OCI-LY3 (cell line): ENCODE measurements around the gene SLC2A11.

ENCODE experiments used
- H2AFZ ChIP-seq: fragments of 200-600, 300-600 bp; shearing (Covaris generic); 2 replicates; pipeline ENCODE4 v1.6.0; 2014; ENCODE audit warnings: antibody characterized with exemption, low read depth, low read length
- H3K27ac ChIP-seq: fragments of 200-600, 300-600 bp; sonication (generic); 2 replicates; pipeline ENCODE4 v1.5.1; 2014; ENCODE audit warnings: mild to moderate bottlenecking, low read length, moderate library complexity, mixed read lengths
- H3K27me3 ChIP-seq: fragments of 200-600, 300-600 bp; sonication (generic); 2 replicates; pipeline ENCODE4 v1.6.1; 2014; ENCODE audit warnings: low read depth, low read length, mixed read lengths
- H3K36me3 ChIP-seq: fragments of 200-600, 300-600 bp; sonication (generic); replicated peaks from 2 replicates; pipeline ENCODE3; 2014; ENCODE audit warnings: low read depth, low read length, mixed read lengths
- H3K4me1 ChIP-seq: fragments of 300-600, 200-600 bp; sonication (generic); 2 replicates; pipeline ENCODE4 v1.6.1; 2014; ENCODE audit warnings: low read length, mixed read lengths
- H3K4me2 ChIP-seq: fragments of 200-600, 300-600 bp; sonication (generic); 2 replicates; pipeline ENCODE4 v1.6.1; 2014; ENCODE audit warnings: low read length, mixed read lengths
- H3K4me3 ChIP-seq: fragments of 300-600, 200-600 bp; sonication (generic); 2 replicates; pipeline ENCODE4 v1.5.1; 2014; ENCODE audit warnings: antibody characterized with exemption, mild to moderate bottlenecking, low read length, moderate library complexity
- H3K79me2 ChIP-seq: fragments of 300-600, 200-600 bp; shearing (Covaris generic); 2 replicates; pipeline ENCODE4 v1.6.1; 2014; ENCODE audit warnings: mild to moderate bottlenecking, low read length, mixed read lengths
- H3K9ac ChIP-seq: fragments of 300-600, 200-600 bp; shearing (Covaris generic); 2 replicates; pipeline ENCODE4 v1.6.0; 2014; ENCODE audit warnings: mild to moderate bottlenecking, low read length, moderate library complexity
- H3K9me3 ChIP-seq: fragments of 200-600, 300-600 bp; shearing (Covaris generic); 2 replicates; pipeline ENCODE4 v1.6.1; 2014; ENCODE audit warnings: low read length, mixed read lengths; ENCODE audit not compliant: insufficient read depth
- H4K20me1 ChIP-seq: fragments of 200-600, 300-600 bp; sonication (generic); 2 replicates; pipeline ENCODE4 v1.6.1; 2016; ENCODE audit warnings: low read length, mixed read lengths; ENCODE audit not compliant: insufficient read depth
- CTCF ChIP-seq: fragments of 200-600, 300-600 bp; sonication (generic); IDR thresholded peaks from 2 replicates; pipeline ENCODE4 v1.5.1; 2014; ENCODE audit warnings: antibody characterized with exemption, low read length, low read depth
- EZH2phosphoT487 ChIP-seq: fragments of 200-600 bp; shearing (Covaris generic); IDR thresholded peaks from 2 replicates; pipeline ENCODE4 v1.6.1; 2018; ENCODE audit warnings: antibody characterized with exemption, mixed run types, low read depth

The SLC2A11 gene

GRCh38 chr22:23822101-23822671 is 35.5 kb upstream of the SLC2A11 start:
- H3K27ac ChIP-seq = no peak overlapping the region
- no peaks in the 10 kb centered on the region for H4K20me1 ChIP-seq
- no peak overlapping the region for H3K9ac ChIP-seq
- H3K9me3 ChIP-seq = no peaks in the 10 kb centered on the region
- TF ChIP-seq EZH2phosphoT487 = no peak
- TF ChIP-seq CTCF = no peak
- no peaks in the 10 kb centered on the region for H3K27me3 ChIP-seq
- no peak overlapping the region for H3K4me3 ChIP-seq
- H3K36me3 ChIP-seq = peaks cover 74% of the 10 kb centered on the region
- H2AFZ ChIP-seq = no peak overlapping the region
- no peaks in the 10 kb centered on the region for H3K79me2 ChIP-seq
- no peak overlapping the region for H3K4me2 ChIP-seq
- H3K4me1 ChIP-seq = no peaks in the 10 kb centered on the region

GRCh38 chr22:23823331-23823791 is 34.3 kb upstream of the SLC2A11 start:
- H3K27me3 ChIP-seq = no peaks in the 10 kb centered on the region

GRCh38 chr22:23824476-23825245 is 33.0 kb upstream of the SLC2A11 start:
- H3K36me3 ChIP-seq = peaks cover 73% of the 10 kb centered on the region
- no peak overlapping the region for H3K27ac ChIP-seq
- H3K79me2 ChIP-seq = no peaks in the 10 kb centered on the region
- H4K20me1 ChIP-seq = no peaks in the 10 kb centered on the region
- TF ChIP-seq EZH2phosphoT487 = no peak
- TF ChIP-seq CTCF = no peak
- no peak overlapping the region for H3K4me2 ChIP-seq
- no peaks in the 10 kb centered on the region for H3K4me1 ChIP-seq
- H3K27me3 ChIP-seq = no peaks in the 10 kb centered on the region
- no peaks in the 10 kb centered on the region for H3K9me3 ChIP-seq
- H3K9ac ChIP-seq = no peak overlapping the region
- no peak overlapping the region for H3K4me3 ChIP-seq
- no peak overlapping the region for H2AFZ ChIP-seq

More at GRCh38 chr22:23823331-23823791, 34.3 kb upstream of the SLC2A11 start:
- Histone ChIP-seq H3K4me2 (no peak overlapping the region), H3K79me2 (no peaks in the 10 kb centered on the region), H3K9me3 (no peaks in the 10 kb centered on the region), H3K27ac (no peak overlapping the region), H4K20me1 (no peaks in the 10 kb centered on the region), H3K36me3 (peaks cover 76% of the 10 kb centered on the region), H3K9ac (no peak overlapping the region), H3K4me1 (no peaks in the 10 kb centered on the region), H3K4me3 (no peak overlapping the region), H2AFZ (no peak overlapping the region)
- TF ChIP-seq CTCF = no peak
- TF ChIP-seq EZH2phosphoT487 = no peak

- peaks cover 77% of the 10 kb centered on the region for H3K36me3 ChIP-seq
- H3K9me3 ChIP-seq = no peaks in the 10 kb centered on the region
- H3K4me3 ChIP-seq = no peak overlapping the region
- no peaks in the 10 kb centered on the region for H4K20me1 ChIP-seq
- H3K4me1 ChIP-seq = no peaks in the 10 kb centered on the region
- H3K27ac ChIP-seq = no peak overlapping the region
- no peak overlapping the region for H3K4me2 ChIP-seq
- no peaks in the 10 kb centered on the region for H3K27me3 ChIP-seq
- 0 out of 2 replicates have a peak, but pooled peaks cover 3% of the 10 kb centered on the region for H3K79me2 ChIP-seq
- no peak overlapping the region for H2AFZ ChIP-seq
- H3K9ac ChIP-seq = no peak overlapping the region
- TF ChIP-seq CTCF (no peak), EZH2phosphoT487 (no peak)
Observed at GRCh38 chr22:23825246-23825905, 32.3 kb upstream of the SLC2A11 start.
